HG02759 (cell line): ENCODE data around the gene IQSEC1.

ENCODE experiments used
- ATAC-seq: cut with Tn5 transposase; IDR thresholded peaks from one replicate; pipeline ENCODE4 v1.9.1; 2021; ENCODE audit warnings: mild to moderate bottlenecking, moderate library complexity; ENCODE audit not compliant: unreplicated experiment

IQSEC1 gene

DNA sequence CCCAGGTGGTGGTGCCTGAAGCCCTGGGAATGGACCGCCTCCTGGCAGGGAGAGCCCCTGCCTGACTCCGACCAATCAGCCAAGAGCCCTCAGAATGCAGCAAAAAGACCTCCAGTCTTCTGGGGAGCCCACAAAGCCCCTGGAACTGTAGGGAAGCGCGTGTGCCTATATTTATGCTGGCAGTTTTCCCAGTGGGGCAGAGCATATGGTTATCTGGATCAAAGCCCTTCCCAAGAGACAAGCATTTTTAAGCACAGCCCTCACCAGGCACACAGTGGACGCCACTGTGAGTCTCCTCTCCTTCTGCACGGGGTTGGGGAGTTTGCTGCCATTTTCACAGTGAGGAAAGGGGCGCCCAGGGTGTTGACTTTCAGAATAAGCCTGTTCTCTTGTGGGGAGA lies 150.9 kb downstream of the IQSEC1 start:
- no peak for ATAC-seq

DNA sequence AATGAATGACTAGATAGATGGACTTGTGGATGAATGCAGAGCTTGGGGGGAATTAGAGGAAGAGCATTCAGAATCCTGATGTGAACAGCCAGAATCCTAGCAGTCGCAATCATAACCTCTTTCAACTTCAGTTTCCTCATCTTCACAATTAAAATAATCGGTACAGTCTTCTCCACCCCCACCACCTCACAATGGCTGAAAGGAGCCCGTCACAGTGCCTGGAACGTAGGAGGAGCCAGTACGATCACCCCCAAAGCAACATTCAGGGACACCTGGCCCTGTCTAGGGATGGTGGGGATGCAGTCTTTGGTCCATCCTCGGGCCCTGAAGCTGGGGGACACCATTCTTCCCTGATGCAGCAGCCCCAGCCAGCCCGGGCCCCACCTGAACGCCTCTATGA lies 151.5 kb downstream of the IQSEC1 start:
- ATAC-seq = no peak

DNA sequence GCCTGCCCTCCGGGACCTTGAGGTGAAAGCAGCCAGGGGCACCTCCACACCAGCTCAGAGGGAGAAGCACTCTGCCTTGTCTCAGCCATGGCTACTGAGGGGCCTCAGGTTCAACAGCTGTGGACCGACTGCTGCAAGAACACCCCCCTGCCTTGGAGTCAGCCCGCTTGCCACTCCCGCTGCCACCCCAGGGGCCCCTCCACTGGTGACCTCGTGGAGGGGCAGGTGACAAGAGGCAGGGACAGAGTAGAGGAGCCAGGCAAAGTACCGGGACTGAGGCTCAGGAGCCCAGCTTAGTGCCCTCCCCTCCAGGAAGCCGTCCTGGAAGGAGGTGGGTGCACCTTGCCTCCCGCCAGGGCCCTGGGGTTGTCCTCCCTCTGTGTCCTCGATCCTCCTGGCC lies 152.3 kb downstream of the IQSEC1 start:
- no peak for ATAC-seq

DNA sequence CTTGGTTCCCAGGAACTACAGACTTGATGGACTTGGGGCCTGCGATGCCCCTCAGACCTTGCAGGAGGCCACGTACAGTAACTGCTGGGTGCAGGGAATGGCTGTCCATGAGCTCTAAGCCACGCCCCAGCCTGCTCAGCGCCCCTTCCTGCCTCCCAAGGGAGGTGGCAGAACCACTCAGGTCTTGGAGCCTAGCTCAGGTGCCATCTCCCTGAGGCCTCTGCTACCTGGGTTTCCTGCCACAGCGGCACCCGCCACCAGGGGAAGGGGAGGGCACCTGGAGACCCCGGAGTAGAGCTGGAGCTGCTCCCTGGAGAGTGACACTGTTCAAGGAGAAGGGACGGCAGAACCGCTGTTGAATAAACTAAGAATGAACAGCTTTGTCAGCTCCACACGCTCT lies 154.0 kb downstream of the IQSEC1 start:
- no peak for ATAC-seq

DNA sequence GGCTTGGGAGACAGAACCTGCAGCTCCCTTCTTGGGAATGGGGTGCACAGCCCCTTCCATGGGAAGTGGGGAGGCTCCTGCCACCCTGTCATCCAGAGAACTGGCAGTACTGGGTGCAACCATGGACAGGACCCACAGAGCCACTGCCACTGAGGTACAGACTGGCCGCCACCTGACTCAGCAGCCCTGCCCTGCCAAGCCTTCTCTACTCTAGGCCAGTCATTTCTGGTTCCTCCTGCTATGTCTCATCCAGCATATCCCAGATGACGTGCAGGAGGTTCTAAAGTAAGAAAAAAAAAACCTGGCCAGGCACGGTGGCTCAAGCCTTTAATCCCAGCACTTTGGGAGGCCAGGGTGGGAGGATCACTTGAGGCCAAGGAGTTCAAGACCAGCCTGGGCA lies 155.0 kb downstream of the IQSEC1 start:
- ATAC-seq = no peak

DNA sequence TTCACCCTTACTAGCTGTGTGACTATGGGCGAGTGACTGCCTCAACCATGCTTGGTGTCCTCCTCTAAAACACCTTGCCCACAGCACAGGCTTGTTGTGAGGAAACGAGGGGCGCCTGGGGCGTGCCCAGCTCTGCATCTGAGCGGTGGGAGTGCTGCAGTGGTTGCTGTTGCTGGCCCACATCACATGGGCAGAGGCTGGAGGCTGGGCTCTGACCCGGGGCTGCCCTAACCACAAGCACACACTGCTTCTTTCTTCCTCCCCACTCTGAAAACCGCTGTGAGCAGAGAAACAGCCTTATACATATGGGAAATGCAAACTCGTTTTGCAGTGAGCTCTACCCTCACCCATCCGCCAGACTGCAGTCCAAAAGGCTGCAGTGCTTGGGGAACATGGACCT lies 157.1 kb downstream of the IQSEC1 start:
- peak; percentile 72 for ATAC-seq

DNA sequence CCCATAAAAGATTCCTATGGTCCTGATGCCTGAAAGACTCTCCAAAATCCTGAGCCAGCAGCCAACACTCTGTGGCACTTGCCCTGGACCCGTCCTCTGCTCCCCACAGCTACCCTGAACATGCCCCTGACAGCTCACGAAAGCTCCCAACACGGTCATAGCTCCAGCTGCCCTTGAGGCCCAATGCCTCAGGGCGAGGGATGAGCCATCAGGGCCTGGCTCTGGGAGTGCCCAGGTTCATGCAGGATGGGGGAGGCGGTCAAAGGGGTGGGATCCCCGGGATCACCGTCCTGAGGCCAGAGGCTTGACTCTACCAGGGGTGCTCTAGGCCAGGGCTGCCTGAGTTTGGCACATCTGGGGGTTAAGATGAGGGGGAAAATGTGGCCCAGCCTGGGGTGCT lies 159.1 kb downstream of the IQSEC1 start:
- no peak for ATAC-seq

DNA sequence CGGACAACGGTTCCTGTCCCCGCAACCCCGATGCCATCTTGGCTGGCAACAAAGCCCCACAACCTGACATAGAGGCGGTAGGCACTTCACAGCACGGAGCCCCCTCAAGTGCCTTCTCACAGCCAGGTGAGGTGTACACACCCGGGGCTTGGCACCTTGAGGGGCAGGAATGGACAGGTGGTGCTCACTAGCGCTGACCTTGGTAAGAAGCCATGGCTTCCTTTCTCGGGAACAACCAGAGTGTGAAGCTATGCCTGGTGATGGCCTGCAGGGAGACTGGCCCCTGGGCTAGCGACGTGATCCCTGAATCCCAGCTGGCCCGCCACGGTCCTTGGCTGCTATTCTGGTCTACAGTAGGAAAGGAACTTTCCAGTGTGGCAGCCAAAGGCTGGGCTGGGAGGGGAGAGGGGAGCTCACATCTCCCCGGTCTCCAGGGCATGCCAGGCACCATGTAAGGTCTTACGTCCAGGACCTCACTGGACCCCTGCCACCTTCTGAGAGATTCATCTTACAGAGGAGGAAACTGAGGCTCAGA lies 161.3 kb downstream of the IQSEC1 start:
- no peak for ATAC-seq

DNA sequence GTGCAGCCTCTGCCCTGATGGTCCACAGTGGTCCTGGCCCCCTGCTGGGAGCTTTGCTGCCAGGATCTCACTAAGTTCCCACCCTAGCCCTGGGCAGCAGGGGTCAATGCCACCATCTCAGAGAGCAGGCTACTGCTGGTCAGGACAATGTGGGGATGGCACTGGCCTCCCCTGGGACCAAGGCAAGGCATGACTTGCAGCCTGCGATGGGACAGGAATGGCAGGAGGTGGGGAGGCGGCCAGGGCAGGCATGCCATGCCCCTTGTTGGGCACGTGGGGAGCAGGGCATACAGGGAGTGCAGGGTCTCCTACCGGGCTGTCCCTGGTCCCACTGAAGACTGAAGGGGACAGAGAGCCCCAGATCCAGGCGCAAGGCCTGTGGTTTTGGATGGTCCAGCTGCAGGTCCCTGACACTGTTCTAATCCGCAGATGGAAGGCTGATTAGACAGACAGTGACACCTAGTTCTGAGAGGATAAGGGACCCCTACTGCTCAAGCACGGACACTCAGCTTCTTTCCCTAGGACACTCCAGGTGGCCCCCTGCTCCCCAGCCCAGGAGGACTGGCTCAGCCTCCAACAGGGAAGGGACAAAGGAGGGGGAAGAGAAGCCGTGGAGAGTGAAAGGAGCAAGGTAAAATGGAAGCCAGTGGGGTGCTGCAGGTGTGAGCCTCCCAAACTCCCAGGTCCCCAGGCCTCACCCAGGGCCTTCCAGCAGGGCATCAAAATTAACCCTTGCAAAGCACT lies 162.7 kb downstream of the IQSEC1 start:
- ATAC-seq = no peak

DNA sequence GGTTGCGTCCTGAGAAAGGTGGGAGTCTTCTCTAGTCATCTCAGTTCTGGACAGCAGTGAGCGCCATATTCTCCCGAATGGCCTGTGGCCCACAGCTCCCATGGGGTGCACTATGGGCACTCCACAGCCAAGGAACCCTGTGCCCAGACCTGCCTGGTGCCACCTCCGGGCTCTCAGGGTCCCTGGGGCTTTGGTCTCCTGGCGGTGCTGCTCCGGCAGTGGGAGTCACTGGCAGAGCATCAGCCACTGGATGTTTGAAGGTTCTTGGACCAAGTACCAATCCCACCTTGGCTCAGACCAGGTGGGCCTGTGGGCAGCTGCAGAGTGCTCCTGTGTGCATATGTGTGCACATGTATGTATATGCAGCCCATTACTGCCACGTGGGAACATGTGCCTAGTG lies 163.5 kb downstream of the IQSEC1 start:
- ATAC-seq = no peak

DNA sequence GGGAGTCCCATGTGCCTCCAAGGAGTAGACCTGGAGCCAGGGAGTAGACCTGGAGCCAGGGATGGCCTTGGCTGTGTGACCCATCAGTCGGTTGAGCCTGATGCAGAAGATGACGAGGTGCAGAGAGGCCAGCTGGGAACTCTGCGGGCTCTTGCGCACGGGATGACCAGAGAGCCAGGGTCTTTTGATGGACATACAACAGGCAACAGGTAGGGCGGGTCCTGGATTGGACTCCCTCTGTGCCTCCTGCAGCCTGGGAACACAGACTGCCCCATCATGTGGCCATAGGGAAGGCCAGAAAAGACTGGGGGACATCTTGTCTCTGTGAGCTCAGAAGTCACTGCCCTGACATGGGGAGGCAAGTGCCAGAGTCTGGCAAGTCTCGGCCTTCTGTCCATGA lies 164.4 kb downstream of the IQSEC1 start:
- ATAC-seq = no peak

DNA sequence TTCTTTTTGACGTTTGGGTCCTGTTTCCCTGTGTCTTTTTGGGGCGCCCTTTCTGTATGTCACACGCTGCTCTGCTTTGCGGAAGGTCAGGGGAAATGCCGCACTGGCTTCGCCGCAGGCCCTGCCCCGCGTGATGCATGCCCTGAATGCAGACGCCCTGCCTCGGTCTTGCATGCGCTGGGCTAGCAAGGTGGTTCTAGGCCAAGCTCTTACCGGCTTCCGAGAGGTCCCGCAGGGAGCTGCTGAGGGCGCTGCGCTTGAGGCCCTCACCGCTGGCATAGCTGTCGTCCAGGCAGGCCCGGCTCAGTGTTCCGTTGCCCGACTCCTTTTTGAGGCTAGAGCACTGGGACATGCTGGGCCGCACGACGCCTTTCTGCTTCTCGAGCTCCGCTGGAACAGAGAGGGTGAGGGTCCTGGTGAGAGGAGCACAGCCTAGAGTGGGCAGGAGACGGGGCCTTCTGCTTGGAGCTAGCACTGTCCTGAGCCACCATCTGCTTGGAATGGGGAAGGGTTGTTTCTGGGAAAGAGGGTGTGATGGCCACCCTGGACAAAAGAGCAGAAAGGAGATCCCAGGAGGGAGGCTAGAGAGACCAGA lies 165.0 kb downstream of the IQSEC1 start:
- no peak for ATAC-seq

DNA sequence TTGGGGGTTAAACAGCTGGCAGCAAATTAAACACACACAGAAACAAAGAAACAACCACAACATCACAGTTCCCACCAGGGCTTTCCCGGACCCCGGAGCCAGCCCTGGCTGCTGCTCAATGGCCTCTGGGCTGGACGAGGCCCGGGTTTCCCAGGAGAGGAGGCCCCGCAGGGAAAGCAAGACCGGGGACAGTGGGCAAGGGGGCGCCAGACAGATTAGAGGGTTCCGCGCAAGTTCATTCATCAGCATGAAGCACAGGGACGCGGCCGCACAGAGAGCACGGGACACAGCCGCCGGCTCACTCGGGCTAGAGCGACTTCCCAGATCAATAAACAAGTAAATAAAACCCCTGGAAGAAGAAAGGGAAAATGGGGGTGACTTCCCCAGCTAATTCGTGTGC lies 165.5 kb downstream of the IQSEC1 start:
- no peak for ATAC-seq

DNA sequence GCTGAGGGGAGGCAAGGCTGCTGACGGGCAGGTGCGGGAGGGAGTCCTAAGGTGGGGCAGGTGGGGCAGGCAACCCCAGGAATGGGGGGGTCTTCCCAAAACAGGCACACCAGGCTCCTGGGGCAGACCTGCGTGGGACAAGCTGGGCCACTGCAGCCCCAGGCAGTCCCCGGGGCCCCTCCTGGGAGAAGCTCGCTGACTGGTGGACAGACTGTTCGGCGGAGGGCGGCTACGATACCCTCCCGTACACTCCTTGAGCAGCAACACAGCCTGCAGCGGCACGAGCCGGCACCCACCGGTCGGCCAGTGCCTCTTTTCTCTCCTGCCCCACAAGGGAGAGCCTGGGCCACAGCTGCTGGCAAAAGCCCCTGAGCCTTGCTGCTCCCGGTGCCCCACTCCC lies 165.9 kb downstream of the IQSEC1 start:
- ATAC-seq = no peak

DNA sequence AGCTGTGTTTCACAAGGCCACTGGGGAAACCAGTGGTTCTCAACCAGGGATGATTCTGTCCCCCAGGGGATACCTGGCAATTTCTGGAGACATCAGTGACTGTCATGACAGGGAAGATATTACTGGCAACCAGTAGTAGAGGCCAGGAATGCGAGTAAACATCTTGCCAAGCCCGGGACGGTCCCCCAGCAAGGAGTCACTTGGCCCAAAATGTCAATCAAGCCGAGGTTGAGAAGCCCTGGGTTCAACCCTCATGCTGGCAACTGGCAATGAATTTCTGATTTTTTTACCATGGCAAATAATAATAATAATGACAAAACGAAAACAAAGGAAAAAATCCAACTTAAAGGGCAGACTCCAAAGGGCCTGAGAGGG lies 166.3 kb downstream of the IQSEC1 start:
- ATAC-seq = no peak

DNA sequence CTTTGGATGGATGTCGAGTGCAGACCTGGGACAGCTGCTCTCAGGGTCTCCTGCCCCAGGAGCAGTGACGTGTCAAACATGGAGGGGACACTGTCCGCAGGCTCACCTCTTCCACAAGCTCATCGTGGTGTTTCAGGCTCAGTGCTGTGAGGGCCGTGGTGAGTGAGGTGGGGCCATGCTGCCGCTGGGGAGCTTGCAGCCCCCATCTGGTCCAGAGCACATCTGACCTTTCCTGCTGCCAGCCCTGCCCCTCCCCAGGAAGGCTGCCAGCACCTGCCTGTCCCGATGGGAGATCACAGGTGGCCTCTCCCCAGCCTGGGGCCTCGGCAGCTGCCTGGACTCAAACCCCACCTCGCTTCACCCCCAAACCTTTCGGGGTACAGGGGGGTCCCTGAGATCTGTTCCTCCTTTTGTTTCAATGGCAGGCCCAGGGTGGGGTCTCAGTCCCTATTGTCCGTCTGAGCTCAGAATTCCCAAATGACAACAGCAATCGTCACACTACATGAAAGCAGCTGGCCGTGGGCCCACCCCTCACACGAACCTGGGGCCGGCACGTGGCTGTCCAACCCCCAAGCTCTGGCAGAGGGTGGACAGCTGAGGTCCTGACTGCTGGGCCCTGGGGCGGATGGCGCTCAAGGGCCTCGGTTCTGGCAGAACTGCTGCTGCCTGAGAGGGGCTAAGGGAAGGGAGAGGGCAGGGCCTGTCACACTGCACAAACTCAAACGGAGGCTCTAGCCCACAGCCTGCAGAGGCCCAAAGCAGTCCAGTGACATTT lies 166.9 kb downstream of the IQSEC1 start:
- no peak for ATAC-seq

DNA sequence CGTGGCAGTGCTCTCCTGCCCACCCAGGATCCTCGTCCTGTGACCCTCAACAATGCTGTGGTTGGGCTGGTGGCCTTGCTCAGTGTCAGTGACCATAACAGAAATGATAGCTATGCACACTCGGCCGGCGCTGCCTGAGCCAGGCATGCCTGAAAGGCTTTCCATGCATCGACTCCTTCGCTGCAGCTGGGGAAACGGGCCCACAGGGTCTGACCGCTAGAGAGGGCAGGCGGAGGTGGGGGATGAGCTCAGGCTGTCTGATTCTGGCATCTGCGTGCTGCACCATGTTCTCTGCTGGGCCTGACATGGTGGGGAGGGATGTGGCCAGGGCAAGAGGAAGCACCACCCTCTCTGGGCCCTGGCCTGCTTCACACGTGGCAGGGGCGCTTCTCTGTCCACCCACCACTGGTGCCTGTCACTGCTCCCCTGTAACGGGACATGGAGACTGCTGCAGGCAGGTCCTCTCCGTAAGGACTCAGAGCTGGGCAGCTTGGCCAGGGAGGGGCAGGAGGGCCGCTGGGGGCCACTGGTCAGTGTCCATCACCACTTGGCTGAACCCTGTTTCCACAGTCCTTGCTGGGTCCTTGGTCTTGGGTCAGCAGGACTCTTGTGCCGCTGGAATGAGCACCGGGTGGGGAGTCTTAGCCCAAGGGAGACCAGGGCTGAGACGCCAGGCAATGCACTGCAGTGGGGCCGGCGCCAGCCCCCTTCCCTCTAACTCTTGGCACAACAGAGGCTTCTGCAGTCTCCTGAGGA lies 167.7 kb downstream of the IQSEC1 start:
- no peak for ATAC-seq

DNA sequence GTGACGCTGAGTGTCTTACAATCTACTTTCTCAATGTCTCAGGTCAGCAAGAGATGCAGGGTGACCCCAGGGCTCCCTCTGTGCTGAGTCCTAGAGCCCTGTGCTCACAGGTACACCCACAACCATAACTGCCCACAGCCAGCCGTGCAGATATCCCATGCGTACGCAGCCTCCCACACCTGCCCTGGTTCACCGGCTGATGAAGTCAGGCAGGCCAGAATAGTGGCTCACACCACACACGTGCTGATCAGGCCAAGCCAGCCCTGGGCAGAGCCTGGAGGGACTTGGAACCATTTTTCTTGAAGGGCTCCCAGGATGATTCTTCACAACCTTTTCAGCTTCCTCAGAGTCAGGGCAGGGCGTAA lies 168.3 kb downstream of the IQSEC1 start:
- ATAC-seq = no peak

DNA sequence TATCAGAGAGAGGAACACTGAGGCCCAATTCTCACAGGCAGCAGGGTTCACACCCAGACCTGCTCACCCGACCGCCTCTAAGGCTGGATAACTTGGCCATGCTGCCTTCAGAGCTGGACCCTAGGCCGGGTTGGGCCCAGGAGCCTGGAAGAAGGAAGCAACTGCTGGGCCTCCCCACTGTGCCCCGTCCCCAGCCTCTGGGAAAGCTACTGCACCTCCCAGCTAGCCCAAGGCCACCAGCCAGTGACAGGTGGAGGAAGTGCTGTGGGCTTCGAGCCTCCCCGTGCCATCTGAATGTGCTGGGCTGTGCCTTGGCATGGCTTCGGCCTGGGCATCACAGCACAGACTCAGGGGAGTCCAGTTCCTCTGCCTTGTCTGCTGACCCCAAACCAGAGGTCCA lies 169.3 kb downstream of the IQSEC1 start:
- no peak for ATAC-seq

DNA sequence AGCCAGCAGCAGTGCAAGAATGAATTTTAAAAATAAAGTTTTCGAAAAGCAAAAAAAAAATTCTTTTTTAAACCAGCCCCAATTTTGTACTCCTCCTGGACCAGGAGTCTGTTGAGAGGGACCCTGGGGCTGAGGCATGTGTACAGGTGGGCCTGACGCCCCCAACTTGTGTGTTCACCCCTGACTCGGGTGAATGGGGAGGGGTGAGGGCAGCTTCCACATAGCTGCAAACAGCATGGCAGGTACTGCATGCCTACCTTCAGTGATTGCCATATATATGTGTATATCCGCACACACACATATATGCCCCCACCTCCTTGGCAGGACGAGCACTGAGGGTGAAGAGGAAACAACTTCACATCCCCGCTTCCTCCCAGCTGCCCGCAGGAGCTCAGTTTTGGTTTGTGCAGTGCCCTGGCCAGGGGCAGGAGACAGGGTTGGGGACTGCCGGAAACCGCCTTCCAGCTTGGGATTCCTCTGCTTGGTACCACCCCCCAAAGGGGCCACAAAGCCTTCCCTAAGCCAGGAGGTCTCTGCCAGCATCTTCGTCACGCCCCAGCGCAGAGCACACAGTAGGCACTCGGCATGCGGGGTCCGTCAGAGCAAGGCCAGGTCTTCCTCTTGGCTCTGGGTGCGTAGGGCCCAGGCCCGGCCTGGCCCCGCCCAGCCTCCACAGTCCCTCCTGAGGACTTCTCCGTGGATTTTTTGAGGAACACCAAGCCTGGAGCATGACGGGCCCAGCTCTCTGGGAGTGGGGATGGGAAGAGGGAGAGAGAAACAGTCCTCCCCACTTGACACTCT lies 170.0 kb downstream of the IQSEC1 start:
- ATAC-seq = no peak
